DND-41 (cell line): Measurements from ENCODE around the gene MYLIP.

Source experiments
- ATAC-seq: fragments of 200-7000 bp; cut with Tn5 transposase; 3 replicates; pipeline ENCODE4 v1.9.1; 2021; ENCODE audit warnings: low read depth; ENCODE audit not compliant: insufficient read depth
- DNase-seq: peaks from one replicate; pipeline ENCODE4 v3.0.0-alpha.2; 2020
- H2AFZ ChIP-seq: 2 replicates; pipeline ENCODE4 v1.6.0; 2012; ENCODE audit warnings: low read depth, low read length
- H3K27ac ChIP-seq: 2 replicates; pipeline ENCODE4 v1.5.1; 2012; ENCODE audit warnings: low read length, inconsistent platforms
- H3K27me3 ChIP-seq: fragments of 200-600 bp; sonication (generic); 2 replicates; pipeline ENCODE4 v1.6.0; 2012; ENCODE audit warnings: low read length, mild to moderate bottlenecking, inconsistent platforms; ENCODE audit not compliant: insufficient read depth, poor library complexity
- H3K36me3 ChIP-seq: 2 replicates; pipeline ENCODE4 v1.5.1; 2012; ENCODE audit warnings: low read length, inconsistent platforms; ENCODE audit not compliant: insufficient read depth
- H3K4me1 ChIP-seq: 2 replicates; pipeline ENCODE4 v1.5.1; 2012; ENCODE audit warnings: mild to moderate bottlenecking, low read length; ENCODE audit not compliant: insufficient read depth
- H3K4me2 ChIP-seq: 2 replicates; pipeline ENCODE4 v1.6.0; 2012; ENCODE audit warnings: mild to moderate bottlenecking, moderate library complexity, low read length, inconsistent platforms; ENCODE audit not compliant: insufficient read depth
- H3K4me3 ChIP-seq, 2 experiments: fragments of 200-600 bp in 1 of 2; shearing (Covaris generic) in 1 of 2; 2 replicates each; pipeline ENCODE4 v1.5.1; 2012 to 2016; ENCODE audit warnings: inconsistent platforms in 2 of 2, low read length in 2 of 2, mild to moderate bottlenecking in 2 of 2, low read depth in 1 of 2, moderate library complexity in 1 of 2
- H3K79me2 ChIP-seq: 2 replicates; pipeline ENCODE4 v1.6.0; 2012; ENCODE audit warnings: low read length, inconsistent platforms; ENCODE audit not compliant: insufficient read depth
- H3K9ac ChIP-seq: 2 replicates; pipeline ENCODE4 v1.6.0; 2012; ENCODE audit warnings: low read depth, mild to moderate bottlenecking, inconsistent platforms, low read length, moderate library complexity
- H3K9me3 ChIP-seq: 2 replicates; pipeline ENCODE4 v1.5.1; 2012; ENCODE audit warnings: low read length, moderate library complexity, mild to moderate bottlenecking, inconsistent platforms; ENCODE audit not compliant: insufficient read depth, severe bottlenecking
- H4K20me1 ChIP-seq: 2 replicates; pipeline ENCODE4 v1.6.0; 2012; ENCODE audit warnings: low read length; ENCODE audit not compliant: insufficient read depth
- CTCF ChIP-seq: IDR thresholded peaks from 2 replicates; pipeline ENCODE4 v1.5.1; 2012; ENCODE audit warnings: borderline replicate concordance, low read length, moderate library complexity, mild to moderate bottlenecking; ENCODE audit not compliant: poor library complexity, severe bottlenecking; ENCODE audit errors: extremely low read depth
- EZH2 ChIP-seq: IDR thresholded peaks from 3 replicates; pipeline ENCODE4 v1.6.1; 2012; ENCODE audit warnings: borderline replicate concordance, low read depth, mild to moderate bottlenecking, moderate library complexity, low read length, inconsistent platforms; ENCODE audit not compliant: severe bottlenecking

MYLIP gene

GRCh38 chr6:16184129-16184528 lies 55.2 kb downstream of the MYLIP start:
- Histone ChIP-seq H3K9ac (no peak overlapping the region), H2AFZ (no peak overlapping the region)
- no peak for ATAC-seq

GRCh38 chr6:16184551-16184950 lies 55.7 kb downstream of the MYLIP start:
- TF ChIP-seq CTCF (no peak), EZH2 (no peak)
- no peak for DNase-seq
- no peak overlapping the region for H3K4me3 ChIP-seq
- peaks cover 8% of the 10 kb centered on the region for H3K9me3 ChIP-seq
- H3K79me2 ChIP-seq = no peaks in the 10 kb centered on the region
- H4K20me1 ChIP-seq = no peaks in the 10 kb centered on the region
- H3K9ac ChIP-seq = no peak overlapping the region
- H3K27me3 ChIP-seq = peaks cover 4% of the 10 kb centered on the region
- ATAC-seq = no peak
- H3K27ac ChIP-seq = no peak overlapping the region
- no peak overlapping the region for H3K4me2 ChIP-seq
- H3K4me1 ChIP-seq = peaks cover 4% of the 10 kb centered on the region
- H2AFZ ChIP-seq = no peak overlapping the region
- H3K36me3 ChIP-seq = no peaks in the 10 kb centered on the region

More at GRCh38 chr6:16184129-16184528, 55.2 kb downstream of the MYLIP start:
- peaks cover 6% of the 10 kb centered on the region for H3K4me1 ChIP-seq
- H3K9me3 ChIP-seq = peaks cover 8% of the 10 kb centered on the region
- TF ChIP-seq EZH2 (no peak), CTCF (no peak)
- H3K4me3 ChIP-seq = no peak overlapping the region
- no peaks in the 10 kb centered on the region for H4K20me1 ChIP-seq
- no peaks in the 10 kb centered on the region for H3K36me3 ChIP-seq
- no peak for DNase-seq
- H3K4me2 ChIP-seq = no peak overlapping the region
- no peak overlapping the region for H3K27ac ChIP-seq
- no peaks in the 10 kb centered on the region for H3K79me2 ChIP-seq
- H3K27me3 ChIP-seq = peaks cover 2% of the 10 kb centered on the region

GRCh38 chr6:16187176-16187575 lies 58.3 kb downstream of the MYLIP start:
- no peak overlapping the region for H3K4me3 ChIP-seq
- H3K36me3 ChIP-seq = no peaks in the 10 kb centered on the region
- ATAC-seq = no peak
- H3K4me1 ChIP-seq = no peaks in the 10 kb centered on the region
- no peak for DNase-seq
- peaks cover 7% of the 10 kb centered on the region for H3K27me3 ChIP-seq
- no peak overlapping the region for H3K9ac ChIP-seq
- TF ChIP-seq CTCF (no peak), EZH2 (no peak)
- no peaks in the 10 kb centered on the region for H3K79me2 ChIP-seq
- no peak overlapping the region for H2AFZ ChIP-seq
- no peak overlapping the region for H3K4me2 ChIP-seq
- no peaks in the 10 kb centered on the region for H4K20me1 ChIP-seq
- no peak overlapping the region for H3K27ac ChIP-seq
- no peaks in the 10 kb centered on the region for H3K9me3 ChIP-seq

GRCh38 chr6:16190214-16190613 lies 61.3 kb downstream of the MYLIP start:
- Histone ChIP-seq H3K4me2 (no peak overlapping the region), H3K27ac (no peak overlapping the region), H3K9ac (no peak overlapping the region), H3K79me2 (no peaks in the 10 kb centered on the region), H3K4me3 (no peak overlapping the region), H3K27me3 (peaks cover 7% of the 10 kb centered on the region), H3K4me1 (no peaks in the 10 kb centered on the region), H3K36me3 (no peaks in the 10 kb centered on the region), H2AFZ (no peak overlapping the region), H3K9me3 (no peaks in the 10 kb centered on the region), H4K20me1 (no peaks in the 10 kb centered on the region)
- TF ChIP-seq EZH2 (no peak), CTCF (no peak)
- ATAC-seq (no peak), DNase-seq (no peak)
